Measurements from ENCODE around the gene ATAD3B.

DNA sequence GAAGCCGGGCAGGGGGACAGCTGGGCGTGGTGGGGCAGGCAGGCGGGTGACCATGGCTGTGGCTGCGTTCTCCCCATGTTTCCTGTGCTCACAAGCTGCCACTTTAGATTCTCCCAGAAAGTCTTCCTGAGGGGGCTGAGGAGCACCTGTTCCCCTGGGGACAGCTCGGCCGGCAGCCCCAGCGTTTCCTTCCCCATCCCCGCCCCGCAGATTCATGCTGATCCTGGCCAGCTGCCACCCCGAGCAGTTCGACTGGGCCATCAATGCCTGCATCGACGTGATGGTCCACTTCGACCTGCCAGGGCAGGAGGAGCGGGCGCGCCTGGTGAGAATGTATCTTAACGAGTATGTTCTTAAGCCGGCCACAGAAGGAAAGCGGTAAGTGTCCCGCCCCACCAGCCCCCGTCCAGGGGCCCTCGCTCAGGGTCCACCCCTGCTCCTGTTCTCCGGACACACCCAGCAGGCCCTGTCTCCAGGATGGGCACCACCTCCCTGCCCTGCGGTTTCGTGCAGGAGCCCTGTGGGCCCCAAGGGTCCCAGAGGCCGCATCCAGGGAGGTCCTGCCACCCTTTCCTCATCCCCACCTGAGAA is 10.9 kb upstream of the ATAD3B start:
- no peak for TF ChIP-seq CTCF (IDR thresholded peaks at IDR 0.05; ENCODE audit: insufficient read depth, low read length)
- no peak for TF ChIP-seq POLR2AphosphoS5 (IDR thresholded peaks at IDR 0.05; ENCODE audit: low read depth)
- no peak for TF ChIP-seq GABPA (IDR thresholded peaks at IDR 0.05; ENCODE audit: low read depth)
- TF ChIP-seq REST (IDR thresholded peaks at IDR 0.05; ENCODE audit: insufficient replicate concordance, low read depth) = no peak
- TF ChIP-seq SPI1 (IDR thresholded peaks at IDR 0.05; ENCODE audit: borderline replicate concordance, low read depth) = no peak
